HepG2 (cell line): ENCODE data around the gene ATXN8OS. TPM values are rescaled to one million over a fixed set of nuclear protein-coding genes. Genes with fewer than 3 reads are reported as not detected.

Source experiments
- ATAC-seq: fragments of 200-7000 bp; cut with Tn5 transposase; 3 replicates; pipeline ENCODE4 v1.9.1; 2020; ENCODE audit warnings: mild to moderate bottlenecking, moderate library complexity
- BruUV-seq: library from RNA; stranded (reverse); fragments of 400-500 nt; replicated peaks from 2 replicates; lab custom pipeline; 2021; lab: Mats Ljungman, UMichigan
- CTCF ChIA-PET: fragments of 300-600 bp; formaldehyde crosslinking; extraction: SDS; loops from one replicate; lab custom pipeline; 2021; ENCODE audit warnings: low total read pairs, inconsistent platforms, low intra/inter-chr PET ratio; lab: Yijun Ruan, JAX
- POLR2A ChIA-PET: fragments of 350-600 bp; sonication (Branson Sonifier 250); formaldehyde crosslinking; loops from one replicate; lab custom pipeline; 2020; ENCODE audit warnings: antibody characterized with exemption, inconsistent platforms; lab: Yijun Ruan, JAX
- DNase-seq: peaks from one replicate; pipeline ENCODE4 v3.0.0-alpha.2; 2015; ENCODE audit warnings: low spot score
- FAIRE-seq: peaks from 3 replicates; lab custom pipeline; 2011; peaks lifted over from hg19 to GRCh38; lab: Jason Lieb, UNC
- H2AFZ ChIP-seq: one replicate; pipeline ENCODE4 v1.6.1; 2011; ENCODE audit warnings: low read length, inconsistent platforms
- H3K27ac ChIP-seq: fragments of 300-600 bp; 3 replicates; pipeline ENCODE4 v1.8.0; 2011; ENCODE audit warnings: mixed run types, mild to moderate bottlenecking, mixed read lengths, low read length, inconsistent platforms; ENCODE audit not compliant: insufficient read depth; ENCODE audit errors: extremely low read length
- H3K27me3 ChIP-seq, 2 experiments: fragments of 200-600 bp in 1 of 2; 2 replicates in 1 of 2; 3 replicates in 1 of 2; pipeline versions ENCODE4 v1.6.0 to v1.8.0; 2011; ENCODE audit warnings: low read length in 2 of 2, mild to moderate bottlenecking in 2 of 2, moderate library complexity in 2 of 2, inconsistent platforms in 1 of 2; ENCODE audit not compliant: insufficient read depth in 2 of 2, control insufficient read depth in 1 of 2
- H3K36me3 ChIP-seq, 2 experiments: fragments of 200-600 bp in 1 of 2; replicated peaks in 1 of 2; 2 replicates in 1 of 2; 3 replicates in 1 of 2; pipeline versions ENCODE4 v1.5.1 to v1.8.0; 2011; ENCODE audit warnings: low read length in 2 of 2, inconsistent platforms in 1 of 2; ENCODE audit not compliant: insufficient read depth in 2 of 2, control insufficient read depth in 1 of 2
- H3K4me1 ChIP-seq: 2 replicates; pipeline ENCODE4 v1.5.1; 2012; ENCODE audit warnings: low read length, inconsistent platforms; ENCODE audit not compliant: insufficient read depth
- H3K4me2 ChIP-seq: 2 replicates; pipeline ENCODE4 v1.6.0; 2011; ENCODE audit warnings: low read depth, low read length, inconsistent platforms
- H3K4me3 ChIP-seq, 3 experiments: fragments of 200-600 bp in 1 of 3; sonication (generic), shearing (Covaris generic) in 1 of 3; replicated peaks in 1 of 3; 2 replicates each; pipeline ENCODE4 v1.5.1; 2011 to 2016; ENCODE audit warnings: low read length in 3 of 3, inconsistent platforms in 2 of 3, low read depth in 2 of 3, mild to moderate bottlenecking in 2 of 3, control low read depth in 1 of 3, mixed read lengths in 1 of 3; ENCODE audit not compliant: insufficient read depth in 1 of 3
- H3K79me2 ChIP-seq: one replicate; pipeline ENCODE4 v1.6.1; 2011; ENCODE audit warnings: low read length, inconsistent platforms; ENCODE audit not compliant: insufficient read depth
- H3K9ac ChIP-seq: 2 replicates; pipeline ENCODE4 v1.6.0; 2011; ENCODE audit warnings: mild to moderate bottlenecking, low read depth, low read length, inconsistent platforms; ENCODE audit not compliant: insufficient read depth
- H3K9me3 ChIP-seq: 2 replicates; pipeline ENCODE4 v1.5.1; 2012; ENCODE audit warnings: mild to moderate bottlenecking, low read length
- H4K20me1 ChIP-seq: 2 replicates; pipeline ENCODE4 v1.6.0; 2011; ENCODE audit warnings: inconsistent platforms, mild to moderate bottlenecking, low read length, moderate library complexity; ENCODE audit not compliant: insufficient read depth
- ARNT ChIP-seq: fragments of 450-650 bp; IDR thresholded peaks from 2 replicates; pipeline ENCODE4 v1.6.1; 2017
- EP300 ChIP-seq, 3 experiments: sonication (generic) in 1 of 3; formaldehyde crosslinking in 1 of 3; IDR thresholded peaks; 2 replicates each; pipeline versions ENCODE4 v1.5.1 to v1.6.1; 2011 to 2020; ENCODE audit warnings: low read depth in 2 of 3, low read length in 2 of 3, borderline replicate concordance in 1 of 3, improper control_type of control experiment in 1 of 3, mild to moderate bottlenecking in 1 of 3, missing genetic modification reagents in 1 of 3, moderate library complexity in 1 of 3
- GRHL1 ChIP-seq: sonication (generic); formaldehyde crosslinking; conservative IDR thresholded peaks from 2 replicates; pipeline ENCODE4 v1.8.0; 2022; ENCODE audit warnings: missing genetic modification reagents
- HNF4G ChIP-seq, 2 experiments: sonication (generic) in 1 of 2; formaldehyde crosslinking in 1 of 2; IDR thresholded peaks; 2 replicates each; pipeline versions ENCODE4 v1.4.0 to v1.6.1; 2011 to 2020; ENCODE audit warnings: borderline replicate concordance in 2 of 2, low read depth in 2 of 2, mild to moderate bottlenecking in 2 of 2, low read length in 1 of 2, missing genetic modification reagents in 1 of 2, moderate library complexity in 1 of 2
- MXD3 ChIP-seq: IDR thresholded peaks from 2 replicates; pipeline ENCODE4 v1.6.1; 2016; ENCODE audit warnings: mild to moderate bottlenecking, missing biosample characterization, missing genetic modification reagents
- NONO ChIP-seq, 2 experiments: fragments of 450-650 bp in 1 of 2; sonication (generic) in 1 of 2; formaldehyde crosslinking in 1 of 2; IDR thresholded peaks in 1 of 2; conservative IDR thresholded peaks in 1 of 2; 2 replicates each; pipeline versions ENCODE4 v1.6.1 to v1.8.0; 2017 to 2022; ENCODE audit warnings: mild to moderate bottlenecking in 1 of 2, missing genetic modification reagents in 1 of 2, moderate library complexity in 1 of 2
- NR1H2 ChIP-seq: sonication (generic); formaldehyde crosslinking; IDR thresholded peaks from 2 replicates; pipeline ENCODE4 v1.8.1; 2022; ENCODE audit warnings: low read depth, missing genetic modification reagents, borderline replicate concordance
- RBM39 ChIP-seq: fragments of 200-400 bp; formaldehyde crosslinking; IDR thresholded peaks from one replicate; pipeline ENCODE4 v1.6.1; 2018; ENCODE audit warnings: antibody characterized with exemption, mild to moderate bottlenecking, low read depth, low read length; ENCODE audit not compliant: poor library complexity, severe bottlenecking
- ZKSCAN1 ChIP-seq: fragments of 150-350 bp; IDR thresholded peaks from 2 replicates; pipeline ENCODE4 v1.6.1; 2014; ENCODE audit warnings: low read length
- ZNF678 ChIP-seq: sonication (generic); formaldehyde crosslinking; IDR thresholded peaks from 2 replicates; pipeline ENCODE4 v1.4.0; 2020; ENCODE audit warnings: mild to moderate bottlenecking, missing genetic modification reagents
- ZNF790 ChIP-seq: sonication (generic); formaldehyde crosslinking; IDR thresholded peaks from 2 replicates; pipeline ENCODE4 v1.8.0; 2022; ENCODE audit warnings: missing genetic modification reagents, mild to moderate bottlenecking, borderline replicate concordance
- ZSCAN31 ChIP-seq: sonication (generic); formaldehyde crosslinking; IDR thresholded peaks from 2 replicates; pipeline ENCODE4 v1.5.0; 2020; ENCODE audit warnings: low read depth, mild to moderate bottlenecking, missing genetic modification reagents
- WGBS: methylation state at CpG from one replicate; pipeline ENCODE4 v1.1.6; 2017; ENCODE audit warnings: low lambda C conversion rate; 5-methylcytosine and 5-hydroxymethylcytosine counted together
- in situ Hi-C: cut with HindIII; loops from 2 replicates; pipeline ENCODE4 v1.10.0; 2017; ENCODE audit warnings: low pct_unique_long_range_greater_than_20kb; ENCODE audit not compliant: extremely low pct_ligation_motif_present
- intact Hi-C: fragments of 100-400 bp; cut with micrococcal nuclease; formaldehyde crosslinking; loops from one replicate; pipeline ENCODE4 v1.10.0; 2022; ENCODE audit not compliant: unreplicated experiment
- polyA plus RNA-seq, 8 experiments: library from polyadenylated mRNA; depleted of rRNA in 3 of 8; stranded (reverse) in 7 of 8; unstranded in 1 of 8; fragments of >200 nt; fragmentation: Illumina TruSeq in 4 of 8; extraction: Trizol in 4 of 8; gene quantifications; 2 replicates each; pipeline versions ENCODE4 v1.2.1 to v1.2.3, GENCODE V29; 2011 to 2016; ENCODE audit warnings: low read depth in 4 of 8, missing spikeins in 1 of 8, mixed read lengths in 1 of 8; ENCODE audit not compliant: insufficient read depth in 1 of 8
- total RNA-seq, 5 experiments: library from RNA; depleted of rRNA; stranded (reverse); fragments of >200 nt; fragmentation: Illumina TruSeq; extraction: Trizol; gene quantifications; 2 replicates each; pipeline ENCODE4 v1.2.3, GENCODE V29; 2016; ENCODE audit warnings: low read depth in 1 of 5

Gene ATXN8OS
- total and polyA plus RNA-seq, 2 of the 13 experiments (the other 11 are each of a cell fraction or from before 2014, with no cell fraction given): not detected

- Histone ChIP-seq H3K9ac (no peak within 1 kb of the TSS), H3K4me2 (no peak within 1 kb of the TSS), H3K4me3 (no peak within 1 kb of the TSS), H4K20me1 (no peaks in the 10 kb centered on the region)
- ATAC-seq (no peak), FAIRE-seq (no peak)
- WGBS: 9% methylated on average over 18 of the region's 18 CpGs
- TF ChIP-seq EP300 (IDR thresholded peaks at IDR 0.05; ENCODE audit: low read depth in 2 of 2, low read length in 2 of 2) (no peak), EP300 (CRISPR knock-in tag; IDR thresholded peaks at IDR 0.05; ENCODE audit: borderline replicate concordance) (no peak), ARNT (no peak), ZKSCAN1 (no peak), NONO (IDR thresholded peaks at IDR 0.05) (no peak), NONO (CRISPR knock-in tag; conservative IDR thresholded peaks at IDR 0.05) (no peak), ZNF790 (CRISPR knock-in tag) (no peak), RBM39 (no peak), NR1H2 (CRISPR knock-in tag) (no peak), GRHL1 (CRISPR knock-in tag) (no peak), ZNF678 (CRISPR knock-in tag) (no peak), MXD3 (CRISPR knock-in tag) (no peak), ZSCAN31 (CRISPR knock-in tag) (no peak), HNF4G (IDR thresholded peaks at IDR 0.05; ENCODE audit: borderline replicate concordance, low read depth, low read length) (no peak), HNF4G (CRISPR knock-in tag; IDR thresholded peaks at IDR 0.05; ENCODE audit: borderline replicate concordance, low read depth) (no peak)
- TF ChIP-seq, all 625 proteins: peak for 0
- no peak within 1 kb of the TSS for H2AFZ ChIP-seq
- BruUV-seq: no TSS peak
- 0 out of 5 replicates have a peak, but pooled peaks cover 0 to 7% of the 10 kb centered on the region in 2 experiments for H3K27me3 ChIP-seq
- H3K4me1 ChIP-seq: no peaks in the 10 kb centered on the region
- H3K79me2 ChIP-seq: no peaks in the 10 kb centered on the region
- ChIA-PET POLR2A (no interaction called here), CTCF (no interaction called here)
- H3K36me3 ChIP-seq: no peaks in the 10 kb centered on the region
- intact Hi-C loops (no loop called here), in situ Hi-C loops (no loop called here)
- H3K9me3 ChIP-seq: no peaks in the 10 kb centered on the region
- DNase-seq: no peak
- H3K27ac ChIP-seq: no peak within 1 kb of the TSS
Measured at GRCh38 chr13:70108356-70109105, 905 bp downstream of the ATXN8OS start, which contains the start of gene KLHL1. TSS of gene KLHL1 (minus strand) at chr13:70108452. CDS start at chr13:70107699, 753 bp downstream.
